Testis (tissue), 2 donors: Measurements from ENCODE around the gene AGA.

Experiments
- POLR2A ChIP-seq: fragments of 450-650 bp; IDR thresholded peaks from one replicate; pipeline ENCODE4 v1.6.1; 2017; ENCODE audit warnings: antibody characterized with exemption, mild to moderate bottlenecking, moderate library complexity
- TF ChIP-seq, protein P1 (sequence below), 3 experiments: fragments of 450-650 bp in 2 of 3; fragments of 200-600 bp in 1 of 3; sonication (generic) in 1 of 3; IDR thresholded peaks; one replicate each; pipeline ENCODE4 v1.5.1; 2016 to 2019; ENCODE audit warnings: antibody characterized with exemption in 3 of 3, mild to moderate bottlenecking in 2 of 3, moderate library complexity in 1 of 3

DNA sequence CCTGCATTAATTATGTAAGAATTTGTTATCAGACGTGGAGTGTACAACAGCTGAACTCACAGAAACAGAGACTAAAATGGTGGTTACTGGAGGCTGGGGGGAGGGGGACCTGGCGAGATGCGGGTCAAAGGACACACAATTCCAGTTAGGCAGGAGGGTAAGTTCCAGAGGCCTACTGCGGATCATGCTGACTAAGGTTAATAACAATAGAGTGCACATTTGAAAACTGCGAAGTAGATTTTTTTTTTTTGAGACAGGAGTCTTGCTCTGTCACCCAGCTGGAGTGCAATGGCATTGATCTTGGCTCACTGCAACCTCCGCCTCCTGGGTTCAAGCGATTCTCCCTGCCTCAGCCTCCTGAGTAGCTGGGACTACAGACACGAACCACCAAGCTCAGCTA, 7.6 kb downstream of the AGA start:
- TF ChIP-seq, protein P1, sequence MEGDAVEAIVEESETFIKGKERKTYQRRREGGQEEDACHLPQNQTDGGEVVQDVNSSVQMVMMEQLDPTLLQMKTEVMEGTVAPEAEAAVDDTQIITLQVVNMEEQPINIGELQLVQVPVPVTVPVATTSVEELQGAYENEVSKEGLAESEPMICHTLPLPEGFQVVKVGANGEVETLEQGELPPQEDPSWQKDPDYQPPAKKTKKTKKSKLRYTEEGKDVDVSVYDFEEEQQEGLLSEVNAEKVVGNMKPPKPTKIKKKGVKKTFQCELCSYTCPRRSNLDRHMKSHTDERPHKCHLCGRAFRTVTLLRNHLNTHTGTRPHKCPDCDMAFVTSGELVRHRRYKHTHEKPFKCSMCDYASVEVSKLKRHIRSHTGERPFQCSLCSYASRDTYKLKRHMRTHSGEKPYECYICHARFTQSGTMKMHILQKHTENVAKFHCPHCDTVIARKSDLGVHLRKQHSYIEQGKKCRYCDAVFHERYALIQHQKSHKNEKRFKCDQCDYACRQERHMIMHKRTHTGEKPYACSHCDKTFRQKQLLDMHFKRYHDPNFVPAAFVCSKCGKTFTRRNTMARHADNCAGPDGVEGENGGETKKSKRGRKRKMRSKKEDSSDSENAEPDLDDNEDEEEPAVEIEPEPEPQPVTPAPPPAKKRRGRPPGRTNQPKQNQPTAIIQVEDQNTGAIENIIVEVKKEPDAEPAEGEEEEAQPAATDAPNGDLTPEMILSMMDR (IDR thresholded peaks at IDR 0.05) = no peak
- no peak for TF ChIP-seq POLR2A
